Measurements from ENCODE around the gene PTPRQ.

DNA sequence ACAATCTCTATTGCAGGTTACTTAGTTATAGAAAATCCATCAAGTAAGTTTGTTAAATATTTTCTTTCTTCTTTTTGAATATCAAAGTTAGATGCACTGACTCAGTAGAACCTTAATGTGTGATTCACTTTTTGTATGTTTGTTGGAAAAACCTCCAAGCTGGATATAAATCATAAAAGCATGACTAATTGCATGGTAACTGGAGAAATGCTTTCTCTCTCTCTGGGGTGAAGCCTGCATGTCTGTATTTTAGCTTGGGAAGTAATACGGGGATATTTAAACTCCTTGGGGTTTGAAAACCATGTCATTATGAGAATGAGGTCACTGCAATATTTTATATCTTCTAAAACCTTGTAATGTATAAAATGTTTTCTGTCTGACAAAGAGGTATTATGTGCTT, 204.8 kb downstream of the PTPRQ start:
- TF ChIP-seq CTCF (optimal IDR thresholded peaks at IDR 0.05 in 1 of 3, IDR thresholded peaks at IDR 0.05 in 1 of 3, conservative IDR thresholded peaks at IDR 0.05 in 1 of 3; ENCODE audit: extremely low read depth in 1 of 3, insufficient read depth in 2 of 3, low read length in 3 of 3) (no peak), EZH2 (IDR thresholded peaks at IDR 0.05; ENCODE audit: low read length) (no peak)

Data from keratinocyte (primary cell).